ENCODE results near the gene ANKRD13A. TPM values are rescaled to one million over a fixed set of nuclear protein-coding genes. Genes with fewer than 3 reads are reported as not detected.
A peak's percentile ranks its signal among the peaks of the same experiment; 100 is the strongest.

ANKRD13A gene
- total and polyA plus RNA-seq, 2 of the 13 experiments (the other 11 are each of a cell fraction or from before 2014, with no cell fraction given) = 34.1 to 41.6 TPM

DNA sequence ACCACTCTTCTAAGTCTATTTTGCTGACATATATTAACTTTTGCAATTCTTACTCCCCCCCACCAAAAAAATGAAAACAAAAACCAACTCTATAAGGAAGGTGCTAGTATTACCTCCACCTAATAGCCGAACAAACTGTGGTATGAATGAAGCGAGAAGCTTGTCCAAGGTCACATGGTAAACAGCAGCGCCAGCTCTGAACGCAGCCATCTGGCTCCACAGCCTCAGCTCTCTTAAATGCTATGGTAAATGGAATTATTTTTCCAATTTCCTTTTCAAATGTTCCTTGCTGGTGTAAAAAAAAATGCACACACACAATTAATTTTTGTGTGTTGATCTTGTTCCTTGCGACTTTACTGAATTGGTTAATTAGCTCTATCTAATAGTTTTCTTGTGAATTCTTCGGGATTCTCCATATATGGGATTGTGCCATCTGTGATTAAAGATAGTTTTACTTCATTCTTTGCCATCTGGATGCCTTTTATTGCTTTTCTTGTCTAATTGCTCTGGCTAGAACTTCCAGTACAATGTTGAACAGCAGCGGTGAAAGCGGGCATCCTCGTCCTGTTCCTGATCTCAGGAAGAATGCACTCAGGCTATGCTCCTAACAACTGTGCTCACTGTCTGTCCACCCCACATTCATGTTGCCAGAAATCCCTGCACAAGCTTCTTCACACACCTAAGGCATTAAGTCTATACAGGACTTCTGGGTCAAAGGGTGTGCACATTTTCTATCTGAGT lies 59.8 kb downstream of the ANKRD13A start:
- ChIA-PET POLR2A (interaction anchor here (1.2 to 2.0 kb wide), 4 partner anchors 15 to 188 kb away, joined by 3 to 6 read pairs (median 4); no protein-coding TSS in a partner anchor), CTCF (ENCODE audit: low intra/inter-chr PET ratio, low total read pairs) (no interaction called here)
- in situ Hi-C loops (cut with HindIII; ENCODE audit: extremely low pct_ligation_motif_present, low pct_unique_long_range_greater_than_20kb) = no loop called here
- peaks cover 40% of the 10 kb centered on the region for H3K4me1 ChIP-seq (ENCODE audit: insufficient read depth, low read length)
- no peak for FAIRE-seq
- no peak for DNase-seq (ENCODE audit: low spot score)
- BruUV-seq (replicated peaks) = no TSS peak
- 74% methylated on average over 9 of the region's 9 CpGs for WGBS (ENCODE audit: low lambda C conversion rate)
- no peak overlapping the region for H3K4me3 ChIP-seq (replicated peaks in 1 of 3; ENCODE audit: insufficient read depth in 1 of 3, low read depth in 2 of 3, low read length in 3 of 3)
- no peak overlapping the region for H3K4me2 ChIP-seq (ENCODE audit: low read depth, low read length)
- H3K9ac ChIP-seq (ENCODE audit: insufficient read depth, low read depth, low read length) = no peak overlapping the region
- no peaks in the 10 kb centered on the region for H3K79me2 ChIP-seq (ENCODE audit: insufficient read depth, low read length)
- no peaks in the 10 kb centered on the region for H3K9me3 ChIP-seq (ENCODE audit: low read length)
- TF ChIP-seq SNRNP70 (IDR thresholded peaks at IDR 0.05; ENCODE audit: low read depth, low read length) = no peak
- peak; percentile 6 to 19; a peak in 2 of 4 replicates for TF ChIP-seq MAFK (conservative IDR thresholded peaks at IDR 0.05 in 1 of 2, IDR thresholded peaks at IDR 0.05 in 1 of 2; ENCODE audit: low read length in 2 of 2)
- TF ChIP-seq MEIS2 (CRISPR knock-in tag; IDR thresholded peaks at IDR 0.05) = no peak
- TF ChIP-seq, protein P1, sequence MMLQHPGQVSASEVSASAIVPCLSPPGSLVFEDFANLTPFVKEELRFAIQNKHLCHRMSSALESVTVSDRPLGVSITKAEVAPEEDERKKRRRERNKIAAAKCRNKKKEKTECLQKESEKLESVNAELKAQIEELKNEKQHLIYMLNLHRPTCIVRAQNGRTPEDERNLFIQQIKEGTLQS (CRISPR knock-in tag; IDR thresholded peaks at IDR 0.05) = no peak
- no peak for TF ChIP-seq ZNF124 (CRISPR knock-in tag; IDR thresholded peaks at IDR 0.05)
- TF ChIP-seq ZNF10 (CRISPR knock-in tag; IDR thresholded peaks at IDR 0.05; ENCODE audit: borderline replicate concordance, low read depth) = no peak
- ATAC-seq = no peak
- H4K20me1 ChIP-seq (ENCODE audit: insufficient read depth, low read length) = no peaks in the 10 kb centered on the region
- 0 out of 5 replicates have a peak, but pooled peaks cover 0 to 3% of the 10 kb centered on the region in 2 experiments for H3K27me3 ChIP-seq (ENCODE audit: control insufficient read depth in 1 of 2, insufficient read depth in 2 of 2, low read length in 2 of 2)
- no peak overlapping the region for H2AFZ ChIP-seq (ENCODE audit: low read length)
- H3K27ac ChIP-seq (ENCODE audit: extremely low read length, insufficient read depth, low read length) = no peak overlapping the region
- intact Hi-C loops (cut with micrococcal nuclease; ENCODE audit: unreplicated experiment) = no loop called here
- H3K36me3 ChIP-seq (replicated peaks in 1 of 2; ENCODE audit: control insufficient read depth in 1 of 2, insufficient read depth in 2 of 2, low read length in 2 of 2) = no peaks in the 10 kb centered on the region

- Histone ChIP-seq H2AFZ (ENCODE audit: low read length) (no peak overlapping the region), H3K9ac (ENCODE audit: insufficient read depth, low read depth, low read length) (no peak overlapping the region), H3K79me2 (ENCODE audit: insufficient read depth, low read length) (no peaks in the 10 kb centered on the region), H3K27me3 (ENCODE audit: control insufficient read depth in 1 of 2, insufficient read depth in 2 of 2, low read length in 2 of 2) (0 out of 5 replicates have a peak, but pooled peaks cover 0 to 3% of the 10 kb centered on the region in 2 experiments), H3K9me3 (ENCODE audit: low read length) (no peaks in the 10 kb centered on the region), H3K27ac (ENCODE audit: extremely low read length, insufficient read depth, low read length) (no peak overlapping the region), H4K20me1 (ENCODE audit: insufficient read depth, low read length) (no peaks in the 10 kb centered on the region), H3K4me3 (replicated peaks in 1 of 3; ENCODE audit: insufficient read depth in 1 of 3, low read depth in 2 of 3, low read length in 3 of 3) (no peak overlapping the region), H3K4me1 (ENCODE audit: insufficient read depth, low read length) (peaks cover 40% of the 10 kb centered on the region), H3K36me3 (replicated peaks in 1 of 2; ENCODE audit: control insufficient read depth in 1 of 2, insufficient read depth in 2 of 2, low read length in 2 of 2) (no peaks in the 10 kb centered on the region), H3K4me2 (ENCODE audit: low read depth, low read length) (no peak overlapping the region)
- WGBS (ENCODE audit: low lambda C conversion rate) = 45% methylated on average over 2 of the region's 2 CpGs
- FAIRE-seq = no peak
- ChIA-PET CTCF (ENCODE audit: low intra/inter-chr PET ratio, low total read pairs) (no interaction called here), POLR2A (interaction anchor here (1.1 to 1.5 kb wide), 8 partner anchors 12 to 188 kb away, joined by 3 to 16 read pairs (median 5); partner anchors contain the start of gene C12orf76)
- intact Hi-C loops (cut with micrococcal nuclease; ENCODE audit: unreplicated experiment) = no loop called here
- DNase-seq (ENCODE audit: low spot score) = no peak
- in situ Hi-C loops (cut with HindIII; ENCODE audit: extremely low pct_ligation_motif_present, low pct_unique_long_range_greater_than_20kb) = no loop called here
- ATAC-seq = no peak
- no TSS peak for BruUV-seq (replicated peaks)
- TF ChIP-seq ZNF678 (CRISPR knock-in tag; IDR thresholded peaks at IDR 0.05) (no peak), RCOR2 (CRISPR knock-in tag; IDR thresholded peaks at IDR 0.05) (no peak), IRX3 (CRISPR knock-in tag; IDR thresholded peaks at IDR 0.05; ENCODE audit: borderline replicate concordance, low read depth) (no peak), PAF1 (CRISPR knock-in tag; IDR thresholded peaks at IDR 0.05) (no peak), SRF (IDR thresholded peaks at IDR 0.05; ENCODE audit: low read depth, low read length) (no peak), ZNF275 (CRISPR knock-in tag; IDR thresholded peaks at IDR 0.05; ENCODE audit: borderline replicate concordance) (no peak), ARNT2 (CRISPR knock-in tag; IDR thresholded peaks at IDR 0.05; ENCODE audit: low read depth) (no peak), SETDB1 (CRISPR knock-in tag; IDR thresholded peaks at IDR 0.05; ENCODE audit: borderline replicate concordance) (no peak), UBTF (CRISPR knock-in tag; IDR thresholded peaks at IDR 0.05) (no peak)
Observed at GRCh38 chr12:110059651-110060000, 60.4 kb downstream of the ANKRD13A start.

All from HepG2 (cell line).